Endometrial microvascular endothelial cells (primary cell): ENCODE data around the gene MYT1. TPM values are rescaled to one million over a fixed set of nuclear protein-coding genes. Genes with fewer than 3 reads are reported as not detected.

Experiments used
- in situ Hi-C: cut with HindIII; loops from 2 replicates; pipeline ENCODE4 v1.10.0; 2017; ENCODE audit warnings: low sequenced_read_pairs, low pct_unique_long_range_greater_than_20kb; ENCODE audit errors: inconsistent ontology term
- total RNA-seq: library from RNA; depleted of rRNA; stranded (reverse); fragments of >200 nt; gene quantifications from one replicate; pipeline ENCODE4 v1.2.3, GENCODE V29; 2015; ENCODE audit errors: inconsistent ontology term

The MYT1 gene
- total RNA-seq, 1 donor from 2014 or later: not detected

GRCh38 chr20:64236137-64237088, 72.2 kb downstream of the MYT1 start:
- in situ Hi-C loops: no loop called here

- in situ Hi-C loops: no loop called here
These were observed 73.1 kb downstream of the MYT1 start for GRCh38 chr20:64237316-64237715.

DNA sequence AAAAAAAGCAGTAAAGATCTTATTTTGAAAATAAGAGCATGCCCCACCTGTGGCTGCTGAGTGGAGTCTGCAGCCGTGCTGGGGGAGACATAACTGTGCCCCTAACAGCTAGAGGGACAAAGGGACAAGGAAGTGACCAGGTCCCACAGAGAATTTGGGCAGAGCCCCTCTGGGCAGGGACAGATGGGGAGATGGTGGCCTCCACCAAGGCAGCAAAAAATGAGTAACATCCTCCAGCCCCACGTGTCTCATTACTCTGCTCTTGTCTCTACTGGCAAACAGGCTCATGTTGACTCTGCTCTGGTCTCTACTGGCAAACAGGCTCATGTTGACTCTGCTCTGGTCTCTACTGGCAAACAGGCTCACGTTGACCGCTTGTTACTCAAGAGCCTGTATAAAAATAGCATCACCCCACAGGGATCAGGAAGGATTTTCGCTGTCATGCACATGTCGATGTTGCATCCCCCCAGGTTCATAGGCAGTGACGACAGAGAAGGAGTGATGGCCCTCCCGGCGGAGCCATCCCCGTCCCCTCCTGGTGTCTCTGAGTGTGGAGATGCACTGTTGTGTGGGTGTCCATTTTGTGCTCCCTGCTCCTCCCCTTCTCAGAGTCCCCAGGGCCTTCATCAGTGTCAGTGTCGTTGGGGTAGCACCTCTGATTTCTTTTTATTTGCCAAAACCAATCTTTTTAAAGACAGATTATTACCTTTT, 74.0 kb downstream of the MYT1 start:
- in situ Hi-C loops: no loop called here

- in situ Hi-C loops: no loop called here
These were observed 74.7 kb downstream of the MYT1 start for GRCh38 chr20:64238851-64239387.

DNA sequence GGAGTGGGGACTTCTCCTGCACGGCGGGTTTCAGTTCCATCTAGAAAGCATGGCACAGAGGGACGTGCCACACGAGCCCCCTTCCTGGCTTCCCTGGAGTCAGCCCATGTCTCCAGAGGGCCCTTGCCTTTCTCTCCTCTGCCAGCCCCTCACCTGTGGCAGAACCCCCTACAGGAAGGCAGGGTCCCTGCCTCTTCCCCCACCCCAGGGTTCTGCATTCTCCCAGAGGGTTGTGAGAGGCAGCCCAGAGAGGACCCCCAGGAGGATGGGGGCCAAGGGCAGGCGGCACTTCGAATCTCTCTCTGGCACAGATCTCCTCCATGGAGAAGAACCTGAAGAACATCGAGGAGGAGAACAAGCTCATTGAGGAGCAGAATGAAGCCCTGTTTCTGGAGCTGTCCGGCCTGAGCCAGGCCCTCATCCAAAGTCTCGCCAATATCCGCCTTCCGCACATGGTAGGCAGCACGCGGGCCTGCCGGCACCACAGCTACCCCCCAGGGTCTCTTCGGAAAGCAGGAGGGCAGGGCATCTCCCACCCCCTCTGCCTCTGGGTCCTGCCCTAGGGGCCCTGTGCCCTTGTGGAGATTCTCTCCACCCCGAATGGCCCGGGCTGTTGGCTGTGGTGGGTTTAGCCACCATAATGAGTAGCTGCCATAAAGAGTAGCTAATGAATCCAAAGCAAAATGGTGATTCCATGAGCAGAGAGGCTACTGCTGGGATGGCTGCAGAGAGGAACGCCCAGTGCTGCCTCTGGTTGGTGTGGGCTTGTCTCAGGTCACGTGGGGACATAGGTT, 75.4 kb downstream of the MYT1 start:
- in situ Hi-C loops: no loop called here

DNA sequence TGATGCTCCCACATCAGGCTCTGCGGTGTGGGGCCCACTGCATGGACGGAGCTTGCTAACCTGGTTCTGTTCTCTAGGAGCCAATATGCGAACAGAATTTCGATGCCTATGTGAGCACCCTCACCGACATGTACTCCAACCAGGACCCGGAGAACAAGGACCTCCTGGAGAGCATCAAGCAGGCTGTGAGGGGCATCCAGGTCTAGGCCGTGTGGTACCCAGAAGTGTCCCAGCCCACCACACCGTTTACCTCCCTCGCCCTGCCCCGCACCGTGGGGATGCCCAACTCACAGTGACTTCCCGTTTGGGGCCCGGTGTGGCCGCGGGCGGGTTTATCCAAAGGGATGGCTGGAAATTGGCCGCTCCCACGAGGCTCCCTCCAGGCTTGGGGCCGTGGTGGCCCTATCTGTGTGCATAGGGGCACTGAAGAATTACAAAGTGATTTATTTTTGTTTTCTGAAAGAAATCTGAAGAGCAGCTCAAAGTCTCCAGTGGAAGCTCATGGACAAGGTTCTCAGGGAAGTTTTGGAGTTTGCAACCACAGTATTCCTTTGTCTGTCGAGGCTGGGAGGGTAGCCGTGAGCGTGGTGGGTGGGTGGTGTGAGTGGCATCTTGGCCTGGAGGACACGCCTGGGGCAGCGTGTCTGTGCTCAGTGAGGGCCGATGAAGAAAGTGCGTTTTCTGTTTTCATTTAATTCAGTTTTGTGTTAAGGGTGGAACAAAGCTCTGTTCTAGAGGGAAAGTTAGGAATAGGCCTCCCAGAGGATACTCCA, 76.2 kb downstream of the MYT1 start:
- in situ Hi-C loops: no loop called here

DNA sequence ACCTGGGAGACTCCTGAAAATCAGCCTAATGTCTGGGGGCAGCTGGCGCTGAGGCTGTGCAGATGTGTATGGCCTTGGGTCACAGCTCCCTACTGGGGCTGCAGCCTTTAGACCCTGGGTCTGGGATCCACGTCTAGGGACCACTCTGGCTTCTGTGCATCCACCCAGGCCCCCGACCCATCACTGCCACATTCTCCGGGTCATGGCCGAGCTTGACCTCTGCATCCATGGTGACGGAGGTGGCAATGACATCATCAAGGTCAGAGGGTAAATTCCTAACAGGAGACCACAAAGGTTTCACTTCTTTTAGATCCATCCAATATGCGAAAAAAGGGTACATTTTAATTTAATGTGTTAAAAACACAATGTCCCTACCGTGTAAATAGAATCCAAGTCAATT, 76.8 kb downstream of the MYT1 start:
- in situ Hi-C loops: no loop called here

DNA sequence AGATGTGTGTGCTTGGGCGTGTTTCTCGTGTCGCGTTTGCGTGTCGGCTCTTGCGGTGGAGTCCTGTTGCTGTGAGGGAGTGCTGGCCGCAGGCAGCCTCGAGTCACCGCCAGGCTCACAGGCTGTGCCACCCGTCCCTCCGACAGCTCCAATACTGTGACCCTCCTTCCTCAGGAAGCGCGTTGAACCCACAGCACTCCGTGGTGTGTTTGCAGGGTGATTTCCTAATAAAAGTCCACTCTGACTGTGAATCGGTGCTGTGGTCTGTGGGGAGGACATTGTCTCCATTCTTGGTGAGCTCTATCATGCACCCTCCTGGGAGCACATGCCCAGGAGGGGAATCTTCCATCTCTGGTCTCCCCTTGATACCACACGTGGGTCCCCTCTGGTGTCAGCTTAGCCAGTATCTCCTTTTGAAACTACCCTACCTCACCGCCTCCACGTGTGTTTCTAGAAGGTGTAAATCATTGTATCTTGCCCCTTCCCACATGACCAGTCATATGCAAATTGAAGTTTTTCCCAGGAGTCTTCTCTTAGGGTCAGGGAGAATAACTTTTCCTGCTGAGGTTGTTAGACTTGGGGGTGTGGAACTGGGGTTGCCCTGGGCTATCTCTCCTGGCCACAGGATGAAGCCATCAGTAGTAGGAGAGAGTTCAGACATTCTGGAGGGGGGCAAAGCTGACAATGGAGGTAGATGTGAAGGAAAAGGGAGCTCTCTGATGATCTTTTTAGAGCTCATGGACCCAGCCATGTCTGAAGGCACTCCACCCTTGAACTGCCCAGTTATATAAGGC, 77.9 kb downstream of the MYT1 start:
- in situ Hi-C loops: no loop called here

DNA sequence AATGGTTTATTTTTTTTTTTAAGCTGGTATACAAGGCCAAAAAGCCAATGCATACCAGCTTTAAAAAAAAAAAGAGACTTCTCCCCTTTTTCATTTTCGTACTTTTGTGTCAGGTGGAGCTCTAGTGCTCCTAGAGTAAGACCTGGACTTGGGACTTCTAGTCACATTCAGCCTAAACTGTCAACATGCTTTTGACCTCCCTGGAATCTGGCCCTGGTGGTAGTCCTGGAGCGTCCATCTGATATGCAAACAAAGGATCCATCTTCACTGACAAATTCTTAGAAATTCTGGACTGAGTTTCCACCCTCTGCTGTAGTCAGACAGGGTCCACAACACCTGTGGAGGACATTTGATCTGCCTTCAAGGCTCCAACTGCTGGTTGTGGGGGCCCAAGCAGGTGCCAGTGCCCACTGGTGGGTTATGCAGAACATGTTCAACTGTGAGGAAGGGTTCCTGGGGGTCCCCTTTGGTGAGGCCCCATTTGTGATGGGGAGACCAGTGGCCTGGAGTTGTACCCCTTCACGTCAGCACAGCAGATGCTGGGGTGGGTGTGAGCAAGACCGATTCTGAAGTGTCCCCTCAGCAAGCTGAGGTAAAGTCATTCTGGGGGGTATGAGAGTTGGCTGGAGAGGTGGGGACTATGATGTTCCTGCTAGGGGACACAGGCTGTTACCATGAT, 78.7 kb downstream of the MYT1 start:
- in situ Hi-C loops: no loop called here

GRCh38 chr20:64244281-64244805, 80.1 kb downstream of the MYT1 start:
- in situ Hi-C loops: no loop called here

- in situ Hi-C loops: no loop called here
These were observed 80.8 kb downstream of the MYT1 start for GRCh38 chr20:64244870-64245603.

- in situ Hi-C loops: no loop called here
These were observed 81.7 kb downstream of the MYT1 start for GRCh38 chr20:64245746-64246595.

DNA sequence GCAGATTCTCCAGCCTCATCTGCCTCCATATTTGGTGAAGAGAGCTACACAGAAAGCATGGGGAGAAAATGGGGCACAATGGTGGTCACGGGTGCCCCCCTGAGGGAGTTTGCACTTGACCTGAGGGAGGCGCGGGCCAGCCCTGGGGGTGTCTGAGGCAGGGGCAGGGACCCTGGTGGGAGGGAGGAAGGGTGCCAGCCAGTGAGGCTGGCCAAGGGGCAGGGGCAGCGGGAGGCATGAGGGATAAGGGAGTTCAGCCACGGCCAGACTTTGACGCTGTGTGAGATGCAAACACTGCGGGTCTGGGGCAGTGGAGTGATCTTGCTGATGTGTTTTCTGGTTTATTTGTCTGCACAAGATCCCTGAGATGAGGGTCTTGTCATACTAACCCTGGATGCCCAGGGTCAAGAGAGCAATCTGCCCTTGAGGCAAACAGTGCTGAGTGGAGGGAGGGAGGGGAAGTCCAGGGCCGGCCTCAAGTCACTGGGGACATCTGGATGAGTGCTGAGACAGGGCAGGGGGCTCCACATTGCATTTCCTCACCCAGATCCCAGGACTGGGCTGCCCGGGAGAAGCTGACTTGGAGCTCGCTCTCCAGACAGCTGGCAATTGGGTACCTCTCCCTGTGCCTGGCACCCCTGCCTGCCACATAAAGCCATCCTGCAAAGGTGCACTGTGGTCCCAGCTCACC, 82.5 kb downstream of the MYT1 start:
- in situ Hi-C loops: no loop called here

- in situ Hi-C loops: no loop called here
These were observed 83.0 kb downstream of the MYT1 start for GRCh38 chr20:64247307-64247618.
